WTC11 (cell line): Measurements from ENCODE around the gene ELOB. TPM values are rescaled to one million over a fixed set of nuclear protein-coding genes. Genes with fewer than 3 reads are reported as not detected.

ENCODE experiments used
- ATAC-seq: fragments of 200-7000 bp; cut with Tn5 transposase; 2 replicates; pipeline ENCODE4 v1.10.0; 2021; ENCODE audit warnings: mild to moderate bottlenecking, moderate library complexity
- CTCF ChIA-PET: fragments of 300-600 bp; sonication (Branson Sonifier 250); formaldehyde crosslinking; loops from one replicate; lab custom pipeline; 2021; ENCODE audit warnings: antibody characterized with exemption; lab: Charles Lee
- POLR2A ChIA-PET: fragments of 350-600 bp; sonication (Branson Sonifier 250); formaldehyde crosslinking; loops from one replicate; lab custom pipeline; 2021; ENCODE audit warnings: antibody characterized with exemption; lab: Charles Lee
- DNase-seq: peaks from one replicate; pipeline ENCODE4 v3.0.0; 2021; ENCODE audit warnings: low spot score
- H3K27ac Mint-ChIP-seq: 2 replicates; pipeline ENCODE4 v1.8.0; 2021; ENCODE audit warnings: mixed read lengths
- H3K27me3 Mint-ChIP-seq: 2 replicates; pipeline ENCODE4 v1.8.0; 2021; ENCODE audit warnings: low read depth, mild to moderate bottlenecking, moderate library complexity, mixed read lengths
- H3K36me3 Mint-ChIP-seq: 2 replicates; pipeline ENCODE4 v1.8.0; 2021; ENCODE audit warnings: mixed read lengths
- H3K4me1 Mint-ChIP-seq: 2 replicates; pipeline ENCODE4 v1.8.0; 2022; ENCODE audit warnings: mixed read lengths
- H3K4me3 Mint-ChIP-seq: 2 replicates; pipeline ENCODE4 v1.8.0; 2021; ENCODE audit warnings: mild to moderate bottlenecking, moderate library complexity, mixed read lengths
- H3K9me3 Mint-ChIP-seq: 2 replicates; pipeline ENCODE4 v1.8.0; 2021; ENCODE audit warnings: mixed read lengths
- AFF4 ChIP-seq: sonication (generic); formaldehyde crosslinking; IDR thresholded peaks from 2 replicates; pipeline ENCODE4 v1.8.1; 2023; ENCODE audit warnings: mild to moderate bottlenecking, missing genetic modification reagents, borderline replicate concordance
- ATF1 ChIP-seq: sonication (generic); formaldehyde crosslinking; IDR thresholded peaks from 2 replicates; pipeline ENCODE4 v1.8.1; 2023; ENCODE audit warnings: mild to moderate bottlenecking, moderate library complexity, missing genetic modification reagents
- ATF3 ChIP-seq: sonication (generic); formaldehyde crosslinking; conservative IDR thresholded peaks from 2 replicates; pipeline ENCODE4 v1.8.1; 2022; ENCODE audit warnings: mild to moderate bottlenecking, missing genetic modification reagents
- CREB1 ChIP-seq: sonication (generic); formaldehyde crosslinking; IDR thresholded peaks from 2 replicates; pipeline ENCODE4 v1.8.0; 2023; ENCODE audit warnings: mild to moderate bottlenecking, missing genetic modification reagents
- EMX1 ChIP-seq: fragments of 250-450 bp; sonication (Bioruptor Pico); IDR thresholded peaks from 2 replicates; pipeline ENCODE4 v1.8.0; 2021; ENCODE audit warnings: mild to moderate bottlenecking
- ETV6 ChIP-seq: sonication (generic); formaldehyde crosslinking; IDR thresholded peaks from 2 replicates; pipeline ENCODE4 v1.8.1; 2022; ENCODE audit warnings: mild to moderate bottlenecking, missing genetic modification reagents
- FOXK1 ChIP-seq: sonication (generic); formaldehyde crosslinking; IDR thresholded peaks from 2 replicates; pipeline ENCODE4 v1.8.0; 2022; ENCODE audit warnings: mild to moderate bottlenecking, moderate library complexity, missing genetic modification reagents
- FOXP4 ChIP-seq: sonication (generic); formaldehyde crosslinking; IDR thresholded peaks from 2 replicates; pipeline ENCODE4 v1.8.0; 2022; ENCODE audit warnings: mild to moderate bottlenecking, missing genetic modification reagents
- GABPB1 ChIP-seq: sonication (generic); formaldehyde crosslinking; IDR thresholded peaks from 2 replicates; pipeline ENCODE4 v1.8.1; 2023; ENCODE audit warnings: mild to moderate bottlenecking, missing genetic modification reagents
- GRHL2 ChIP-seq: fragments of 250-450 bp; sonication (Bioruptor Pico); IDR thresholded peaks from 2 replicates; pipeline ENCODE4 v1.8.0; 2022; ENCODE audit warnings: mild to moderate bottlenecking, moderate library complexity; ENCODE audit not compliant: insufficient replicate concordance, severe bottlenecking
- NFYB ChIP-seq: sonication (generic); formaldehyde crosslinking; conservative IDR thresholded peaks from 2 replicates; pipeline ENCODE4 v1.8.0; 2022; ENCODE audit warnings: low read depth, missing genetic modification reagents
- NR1H2 ChIP-seq: sonication (generic); formaldehyde crosslinking; IDR thresholded peaks from 2 replicates; pipeline ENCODE4 v1.9.0; 2021; ENCODE audit warnings: mild to moderate bottlenecking, moderate library complexity, missing genetic modification reagents
- OVOL2 ChIP-seq: fragments of 250-450 bp; sonication (Bioruptor Pico); IDR thresholded peaks from 2 replicates; pipeline ENCODE4 v1.9.0; 2021; ENCODE audit warnings: mild to moderate bottlenecking, borderline replicate concordance
- RORB ChIP-seq: fragments of 250-450 bp; sonication (Bioruptor Pico); IDR thresholded peaks from 2 replicates; pipeline ENCODE4 v1.9.0; 2021; ENCODE audit warnings: mild to moderate bottlenecking
- SMAD4 ChIP-seq: sonication (generic); formaldehyde crosslinking; IDR thresholded peaks from 2 replicates; pipeline ENCODE4 v1.8.0; 2022; ENCODE audit warnings: mild to moderate bottlenecking, missing genetic modification reagents
- STAT6 ChIP-seq: sonication (generic); formaldehyde crosslinking; conservative IDR thresholded peaks from 2 replicates; pipeline ENCODE4 v1.8.1; 2023; ENCODE audit warnings: mild to moderate bottlenecking, low read depth, missing genetic modification reagents, moderate library complexity
- ZBTB21 ChIP-seq: sonication (generic); formaldehyde crosslinking; IDR thresholded peaks from 2 replicates; pipeline ENCODE4 v1.8.1; 2023; ENCODE audit warnings: mild to moderate bottlenecking, missing genetic modification reagents, borderline replicate concordance
- ZMAT4 ChIP-seq: fragments of 250-450 bp; sonication (Bioruptor Pico); IDR thresholded peaks from 2 replicates; pipeline ENCODE4 v1.9.0; 2021; ENCODE audit warnings: mild to moderate bottlenecking
- ZNF138 ChIP-seq: sonication (generic); formaldehyde crosslinking; conservative IDR thresholded peaks from 2 replicates; pipeline ENCODE4 v1.8.1; 2022; ENCODE audit warnings: mild to moderate bottlenecking, moderate library complexity, missing genetic modification reagents
- ZNF263 ChIP-seq: sonication (generic); formaldehyde crosslinking; IDR thresholded peaks from 2 replicates; pipeline ENCODE4 v1.8.1; 2022; ENCODE audit warnings: low read depth, mild to moderate bottlenecking, moderate library complexity, missing genetic modification reagents
- ZNF281 ChIP-seq: sonication (generic); formaldehyde crosslinking; IDR thresholded peaks from 2 replicates; pipeline ENCODE4 v1.8.0; 2023; ENCODE audit warnings: mild to moderate bottlenecking, missing genetic modification reagents
- ZNF317 ChIP-seq: sonication (generic); formaldehyde crosslinking; IDR thresholded peaks from 2 replicates; pipeline ENCODE4 v1.8.1; 2023; ENCODE audit warnings: low read depth, mild to moderate bottlenecking, moderate library complexity, missing genetic modification reagents, borderline replicate concordance
- ZNF512 ChIP-seq: sonication (generic); formaldehyde crosslinking; IDR thresholded peaks from 2 replicates; pipeline ENCODE4 v1.8.1; 2022; ENCODE audit warnings: missing genetic modification reagents, borderline replicate concordance
- total RNA-seq: library from RNA; stranded (reverse); gene quantifications from 3 replicates; pipeline ENCODE4 v1.2.3, GENCODE V29; 2021

The ELOB gene
- total RNA-seq, 1 experiment from 2014 or later: 252 TPM

- ATAC-seq: no peak
- no peaks in the 10 kb centered on the region for H3K4me1 Mint-ChIP-seq
- no peak for DNase-seq
- POLR2A ChIA-PET: no interaction called here
- no peaks in the 10 kb centered on the region for H3K9me3 Mint-ChIP-seq
- no peak overlapping the region for H3K4me3 Mint-ChIP-seq
- H3K27me3 Mint-ChIP-seq: no peaks in the 10 kb centered on the region
- no peaks in the 10 kb centered on the region for H3K36me3 Mint-ChIP-seq
- CTCF ChIA-PET: interaction anchor here (0.6 to 2.0 kb wide), 3 partner anchors 11 to 1807 kb away, joined by 3 to 13 read pairs (median 4); no protein-coding TSS in a partner anchor
- no peak for TF ChIP-seq OVOL2
- TF ChIP-seq ZBTB21 (CRISPR knock-in tag): no peak
- TF ChIP-seq ATF1 (CRISPR knock-in tag): no peak
- no peak for TF ChIP-seq FOXP4
- no peak for TF ChIP-seq ZNF263 (CRISPR knock-in tag)
- TF ChIP-seq GABPB1 (CRISPR knock-in tag): no peak
- no peak for TF ChIP-seq STAT6 (CRISPR knock-in tag)
- TF ChIP-seq CREB1: no peak
- no peak for TF ChIP-seq NR1H2 (CRISPR knock-in tag)
- TF ChIP-seq ZNF512 (CRISPR knock-in tag): no peak
- no peak for TF ChIP-seq NFYB (CRISPR knock-in tag)
- no peak for TF ChIP-seq GRHL2 (CRISPR knock-in tag)
- no peak for TF ChIP-seq ZNF317 (CRISPR knock-in tag)
- H3K27ac Mint-ChIP-seq: no peak overlapping the region
Measured at GRCh38 chr16:2822496-2822895, 45.4 kb upstream of the ELOB start.

GRCh38 chr16:2822158-2822495, 45.0 kb upstream of the ELOB start:
- POLR2A ChIA-PET: no interaction called here
- CTCF ChIA-PET: interaction anchor here (0.6 kb wide), 1 partner anchor 10 kb away, joined by 3 read pairs; no protein-coding TSS in a partner anchor
- Mint-ChIP-seq H3K27me3 (no peaks in the 10 kb centered on the region), H3K9me3 (no peaks in the 10 kb centered on the region), H3K27ac (no peak overlapping the region), H3K4me1 (no peaks in the 10 kb centered on the region), H3K36me3 (no peaks in the 10 kb centered on the region), H3K4me3 (no peak overlapping the region)
- DNase-seq (no peak), ATAC-seq (no peak)
- TF ChIP-seq ATF3 (CRISPR knock-in tag) (no peak), SMAD4 (CRISPR knock-in tag) (no peak), ETV6 (CRISPR knock-in tag) (no peak), AFF4 (CRISPR knock-in tag) (no peak), RORB (no peak), FOXK1 (CRISPR knock-in tag) (no peak), ZNF281 (CRISPR knock-in tag) (no peak), EMX1 (CRISPR knock-in tag) (no peak), ZMAT4 (CRISPR knock-in tag) (no peak), ZNF138 (CRISPR knock-in tag) (no peak)
